Ishikawa (cell line): ENCODE results near the gene ZNF292.

Source experiments
- CEBPB ChIP-seq: IDR thresholded peaks from 2 replicates; pipeline ENCODE4 v1.6.1; 2012
- CREB1 ChIP-seq: IDR thresholded peaks from 2 replicates; pipeline ENCODE4 v1.6.1; 2012; ENCODE audit warnings: low read depth
- EGR1 ChIP-seq: IDR thresholded peaks from 2 replicates; pipeline ENCODE4 v1.6.1; 2012
- EP300 ChIP-seq: IDR thresholded peaks from 2 replicates; pipeline ENCODE4 v1.6.1; 2012; ENCODE audit warnings: borderline replicate concordance
- FOXM1 ChIP-seq: IDR thresholded peaks from 2 replicates; pipeline ENCODE4 v1.6.1; 2012; ENCODE audit warnings: low read depth, borderline replicate concordance
- NFIC ChIP-seq: IDR thresholded peaks from 2 replicates; pipeline ENCODE4 v1.6.1; 2012
- RAD21 ChIP-seq: IDR thresholded peaks from 2 replicates; pipeline ENCODE4 v1.6.1; 2012; ENCODE audit warnings: low read depth
- TAF1 ChIP-seq: IDR thresholded peaks from 2 replicates; pipeline ENCODE4 v1.6.1; 2012; ENCODE audit warnings: low read depth, mild to moderate bottlenecking
- TCF12 ChIP-seq: IDR thresholded peaks from 2 replicates; pipeline ENCODE4 v1.6.1; 2012; ENCODE audit warnings: low read depth
- TEAD4 ChIP-seq: IDR thresholded peaks from 2 replicates; pipeline ENCODE4 v1.6.1; 2012
- YY1 ChIP-seq: IDR thresholded peaks from 2 replicates; pipeline ENCODE4 v1.6.1; 2012; ENCODE audit warnings: low read depth
- ZBTB7A ChIP-seq: IDR thresholded peaks from 2 replicates; pipeline ENCODE4 v1.6.1; 2012; ENCODE audit warnings: low read depth
- TF ChIP-seq, protein P1 (sequence below): IDR thresholded peaks from 2 replicates; pipeline ENCODE4 v1.6.1; 2012; ENCODE audit warnings: low read depth, mild to moderate bottlenecking
- TF ChIP-seq, protein P2 (sequence below): IDR thresholded peaks from 2 replicates; pipeline ENCODE4 v1.6.1; 2012
- TF ChIP-seq, protein P3 (sequence below): IDR thresholded peaks from 2 replicates; pipeline ENCODE4 v1.6.1; 2012

Gene ZNF292

DNA sequence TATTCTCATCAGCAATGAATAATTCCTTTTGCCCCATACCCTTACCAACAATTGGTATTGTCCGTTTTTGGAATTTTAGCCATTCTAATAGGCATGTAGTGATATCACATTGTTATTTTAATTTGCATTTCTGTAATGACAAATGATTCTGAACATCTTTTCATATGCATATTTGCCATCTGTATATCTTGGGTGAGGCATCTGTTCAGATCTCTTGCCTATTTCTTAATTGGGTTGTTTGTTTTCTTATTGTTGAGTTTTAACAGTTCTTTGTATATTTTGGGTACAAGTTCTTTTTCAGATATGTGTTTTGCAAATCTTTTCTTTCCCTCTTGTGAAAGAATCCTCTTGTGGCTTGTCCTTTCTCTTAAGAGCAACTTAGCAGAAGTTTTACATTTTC, 69.6 kb downstream of the ZNF292 start:
- TF ChIP-seq EP300, result no peak
- TF ChIP-seq FOXM1, result no peak
- TF ChIP-seq RAD21, result no peak
- no peak for TF ChIP-seq ZBTB7A

DNA sequence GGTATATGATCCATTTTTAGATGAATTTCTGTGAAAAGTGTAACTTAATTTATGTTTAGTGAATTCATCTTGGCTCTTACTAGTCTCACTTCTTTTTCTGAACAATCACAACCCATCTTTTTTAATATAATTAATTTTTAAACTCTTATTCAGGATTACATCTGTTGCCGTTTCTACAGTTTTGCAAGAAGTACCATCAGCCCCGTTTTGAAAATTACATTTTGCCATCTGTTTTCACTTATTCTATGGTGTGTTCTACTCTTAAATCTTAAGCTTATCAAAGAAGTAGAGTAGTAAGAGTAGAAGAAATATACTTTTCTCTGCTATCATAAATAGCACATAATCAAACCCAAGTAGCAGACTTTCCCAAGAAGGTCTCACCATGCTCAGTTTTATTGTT, 70.1 kb downstream of the ZNF292 start:
- TF ChIP-seq, protein P1, sequence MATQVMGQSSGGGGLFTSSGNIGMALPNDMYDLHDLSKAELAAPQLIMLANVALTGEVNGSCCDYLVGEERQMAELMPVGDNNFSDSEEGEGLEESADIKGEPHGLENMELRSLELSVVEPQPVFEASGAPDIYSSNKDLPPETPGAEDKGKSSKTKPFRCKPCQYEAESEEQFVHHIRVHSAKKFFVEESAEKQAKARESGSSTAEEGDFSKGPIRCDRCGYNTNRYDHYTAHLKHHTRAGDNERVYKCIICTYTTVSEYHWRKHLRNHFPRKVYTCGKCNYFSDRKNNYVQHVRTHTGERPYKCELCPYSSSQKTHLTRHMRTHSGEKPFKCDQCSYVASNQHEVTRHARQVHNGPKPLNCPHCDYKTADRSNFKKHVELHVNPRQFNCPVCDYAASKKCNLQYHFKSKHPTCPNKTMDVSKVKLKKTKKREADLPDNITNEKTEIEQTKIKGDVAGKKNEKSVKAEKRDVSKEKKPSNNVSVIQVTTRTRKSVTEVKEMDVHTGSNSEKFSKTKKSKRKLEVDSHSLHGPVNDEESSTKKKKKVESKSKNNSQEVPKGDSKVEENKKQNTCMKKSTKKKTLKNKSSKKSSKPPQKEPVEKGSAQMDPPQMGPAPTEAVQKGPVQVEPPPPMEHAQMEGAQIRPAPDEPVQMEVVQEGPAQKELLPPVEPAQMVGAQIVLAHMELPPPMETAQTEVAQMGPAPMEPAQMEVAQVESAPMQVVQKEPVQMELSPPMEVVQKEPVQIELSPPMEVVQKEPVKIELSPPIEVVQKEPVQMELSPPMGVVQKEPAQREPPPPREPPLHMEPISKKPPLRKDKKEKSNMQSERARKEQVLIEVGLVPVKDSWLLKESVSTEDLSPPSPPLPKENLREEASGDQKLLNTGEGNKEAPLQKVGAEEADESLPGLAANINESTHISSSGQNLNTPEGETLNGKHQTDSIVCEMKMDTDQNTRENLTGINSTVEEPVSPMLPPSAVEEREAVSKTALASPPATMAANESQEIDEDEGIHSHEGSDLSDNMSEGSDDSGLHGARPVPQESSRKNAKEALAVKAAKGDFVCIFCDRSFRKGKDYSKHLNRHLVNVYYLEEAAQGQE, result no peak
- TF ChIP-seq YY1 (no peak), RAD21 (no peak), FOXM1 (no peak), EP300 (no peak), EGR1 (no peak), ZBTB7A (no peak), TAF1 (no peak), NFIC (no peak)

DNA sequence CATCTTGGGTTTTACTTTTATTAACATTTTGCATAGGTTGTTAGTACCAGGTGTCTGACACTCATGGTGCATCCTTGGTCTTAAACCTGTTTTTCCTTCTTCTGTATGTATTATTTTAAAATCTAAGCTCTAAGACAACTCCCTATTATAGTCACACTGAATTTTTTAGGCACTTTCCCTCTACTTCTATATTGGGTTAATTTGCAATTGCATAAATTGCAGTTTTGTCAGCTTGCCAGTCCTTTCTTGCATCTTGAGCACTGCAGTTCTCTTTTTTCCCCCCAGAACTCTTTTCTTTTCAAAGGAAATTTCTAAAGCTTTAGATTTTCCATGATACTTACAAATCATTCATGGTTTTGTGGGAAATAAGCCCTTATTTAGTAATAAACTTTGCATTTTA, 70.6 kb downstream of the ZNF292 start:
- TF ChIP-seq, protein P2, sequence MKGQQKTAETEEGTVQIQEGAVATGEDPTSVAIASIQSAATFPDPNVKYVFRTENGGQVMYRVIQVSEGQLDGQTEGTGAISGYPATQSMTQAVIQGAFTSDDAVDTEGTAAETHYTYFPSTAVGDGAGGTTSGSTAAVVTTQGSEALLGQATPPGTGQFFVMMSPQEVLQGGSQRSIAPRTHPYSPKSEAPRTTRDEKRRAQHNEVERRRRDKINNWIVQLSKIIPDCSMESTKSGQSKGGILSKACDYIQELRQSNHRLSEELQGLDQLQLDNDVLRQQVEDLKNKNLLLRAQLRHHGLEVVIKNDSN, result no peak
- TF ChIP-seq FOXM1 (no peak), CEBPB (no peak), NFIC (no peak), CREB1 (no peak), EP300 (no peak), RAD21 (no peak), TCF12 (no peak), YY1 (no peak), EGR1 (no peak), ZBTB7A (no peak), TAF1 (no peak), TEAD4 (no peak)
- TF ChIP-seq, protein P3, sequence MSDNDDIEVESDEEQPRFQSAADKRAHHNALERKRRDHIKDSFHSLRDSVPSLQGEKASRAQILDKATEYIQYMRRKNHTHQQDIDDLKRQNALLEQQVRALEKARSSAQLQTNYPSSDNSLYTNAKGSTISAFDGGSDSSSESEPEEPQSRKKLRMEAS, result no peak
- TF ChIP-seq, protein P1, result no peak

DNA sequence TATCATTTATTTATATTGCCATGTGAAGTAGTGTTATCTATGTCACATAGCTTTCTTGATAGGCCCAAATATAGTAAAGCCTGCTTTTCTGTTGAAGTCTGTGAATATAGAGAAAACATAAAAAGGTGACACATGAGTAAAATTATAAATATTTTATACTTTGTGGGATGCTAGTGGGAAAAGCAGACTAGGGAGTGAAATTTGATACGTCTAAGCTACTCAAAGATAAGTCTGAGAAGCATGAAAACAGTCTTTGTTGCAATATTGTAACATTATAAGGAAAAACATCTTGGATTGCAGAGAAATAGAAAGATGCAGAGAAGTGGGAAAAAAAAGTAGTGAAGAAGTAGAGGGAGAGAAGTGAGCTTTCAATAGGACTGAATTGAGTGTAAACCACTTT, 75.4 kb downstream of the ZNF292 start:
- no peak for TF ChIP-seq EP300
- TF ChIP-seq, protein P3, result no peak
- no peak for TF ChIP-seq CEBPB
- no peak for TF ChIP-seq TEAD4
- no peak for TF ChIP-seq YY1
- no peak for TF ChIP-seq CREB1
- TF ChIP-seq FOXM1, result no peak
- TF ChIP-seq EGR1, result no peak
- TF ChIP-seq, protein P1, result no peak
- TF ChIP-seq, protein P2, result no peak
- TF ChIP-seq TCF12, result no peak
- TF ChIP-seq NFIC, result no peak
- TF ChIP-seq RAD21, result no peak
- TF ChIP-seq TAF1, result no peak

DNA sequence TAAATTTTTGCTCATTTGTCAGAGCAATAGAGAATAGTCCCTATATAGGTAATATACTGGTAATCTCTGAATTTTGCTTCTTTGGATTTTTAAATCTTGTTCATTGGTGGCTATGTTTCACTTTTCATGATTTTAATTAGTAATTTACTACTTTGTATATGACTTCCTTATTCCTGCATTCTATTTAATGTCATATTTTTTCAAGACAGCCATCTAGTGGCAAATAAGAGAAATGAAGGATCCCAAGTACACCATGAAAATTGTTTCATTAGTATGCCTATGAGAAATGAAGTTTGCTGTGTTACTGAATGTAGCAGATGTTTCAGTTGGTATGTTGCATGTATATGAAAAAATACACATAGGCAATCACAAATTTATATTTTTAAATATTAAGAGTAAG, 82.4 kb downstream of the ZNF292 start:
- TF ChIP-seq, protein P1, result no peak
- peak; percentile 25; the same call in 1 of the 2 replicates for TF ChIP-seq RAD21
